Naive thymus-derived CD4-positive, alpha-beta T cell (primary cell): ENCODE results near the gene VMAC. TPM values are rescaled to one million over a fixed set of nuclear protein-coding genes. Genes with fewer than 3 reads are reported as not detected.
A peak's percentile ranks its signal among the peaks of the same experiment; 100 is the strongest.

Experiments used
- ATAC-seq: fragments of 150-1000 bp; cut with Tn5 transposase; 2 replicates; pipeline ENCODE4 v1.10.0; 2021; ENCODE audit warnings: mild to moderate bottlenecking, moderate library complexity
- CTCF ChIA-PET: fragments of 350-600 bp; sonication (Branson Sonifier 250); formaldehyde crosslinking; loops from one replicate; lab custom pipeline; 2021; ENCODE audit warnings: antibody characterized with exemption; lab: Charles Lee
- POLR2A ChIA-PET: fragments of 350-600 bp; sonication (Branson Sonifier 250); formaldehyde crosslinking; loops from one replicate; lab custom pipeline; 2021; ENCODE audit warnings: antibody characterized with exemption, inconsistent platforms; lab: Charles Lee
- DNase-seq, 9 donors: peaks; one replicate each; pipeline versions ENCODE4 v3.0.0 to v3.0.0-alpha.2; 2020 to 2022; ENCODE audit warnings: mixed read lengths in 1 of 9
- H3K27ac ChIP-seq: one replicate; pipeline ENCODE4 v1.7.0; 2013; ENCODE audit warnings: mild to moderate bottlenecking, low read depth, low read length, moderate library complexity
- H3K27me3 ChIP-seq, 2 donors: one replicate each; pipeline ENCODE4 v1.7.0; 2013; ENCODE audit warnings: low read length in 2 of 2, mild to moderate bottlenecking in 2 of 2, moderate library complexity in 2 of 2; ENCODE audit not compliant: control insufficient read depth in 2 of 2, insufficient read depth in 2 of 2
- H3K36me3 ChIP-seq, 3 experiments: 1 replicate in 2 of 3; 2 replicates in 1 of 3; pipeline ENCODE4 v1.7.0; 2013; ENCODE audit warnings: low read length in 3 of 3, mild to moderate bottlenecking in 3 of 3, moderate library complexity in 1 of 3; ENCODE audit not compliant: insufficient read depth in 3 of 3, control insufficient read depth in 2 of 3
- H3K4me1 ChIP-seq, 2 donors: one replicate each; pipeline ENCODE4 v1.7.0; 2013; ENCODE audit warnings: low read length in 2 of 2, mild to moderate bottlenecking in 2 of 2, moderate library complexity in 1 of 2; ENCODE audit not compliant: control insufficient read depth in 2 of 2, insufficient read depth in 2 of 2
- H3K4me3 ChIP-seq: 2 replicates; pipeline ENCODE4 v1.7.0; 2013; ENCODE audit warnings: mild to moderate bottlenecking, low read length
- H3K9me3 ChIP-seq, 3 experiments: 1 replicate in 2 of 3; 2 replicates in 1 of 3; pipeline ENCODE4 v1.7.0; 2013; ENCODE audit warnings: low read length in 3 of 3; ENCODE audit not compliant: control insufficient read depth in 2 of 3
- H3K27ac Mint-ChIP-seq, 9 donors: one replicate each; pipeline ENCODE4 v1.8.0; 2020 to 2022; ENCODE audit warnings: mixed read lengths in 9 of 9, mild to moderate bottlenecking in 8 of 9, moderate library complexity in 5 of 9, inconsistent platforms in 2 of 9
- H3K27me3 Mint-ChIP-seq, 5 donors: one replicate each; pipeline ENCODE4 v1.8.0; 2021 to 2022; ENCODE audit warnings: mixed read lengths in 5 of 5, mild to moderate bottlenecking in 1 of 5
- H3K36me3 Mint-ChIP-seq, 5 donors: one replicate each; pipeline ENCODE4 v1.8.0; 2020 to 2022; ENCODE audit warnings: mixed read lengths in 5 of 5, mild to moderate bottlenecking in 3 of 5, inconsistent platforms in 1 of 5
- H3K4me1 Mint-ChIP-seq, 7 donors: one replicate each; pipeline ENCODE4 v1.8.0; 2020 to 2022; ENCODE audit warnings: mixed read lengths in 7 of 7, mild to moderate bottlenecking in 3 of 7, inconsistent platforms in 1 of 7
- H3K4me3 Mint-ChIP-seq, 10 donors: one replicate each; pipeline ENCODE4 v1.8.0; 2020 to 2022; ENCODE audit warnings: mild to moderate bottlenecking in 10 of 10, mixed read lengths in 10 of 10, moderate library complexity in 6 of 10, inconsistent platforms in 2 of 10
- H3K9me3 Mint-ChIP-seq, 11 donors: one replicate each; pipeline ENCODE4 v1.8.0; 2020 to 2022; ENCODE audit warnings: mixed read lengths in 11 of 11, mild to moderate bottlenecking in 4 of 11, inconsistent platforms in 1 of 11, moderate library complexity in 1 of 11
- intact Hi-C, 2 donors: fragments of 100-400 bp; cut with micrococcal nuclease; formaldehyde crosslinking; loops; one replicate each; pipeline ENCODE4 v1.15.1; 2023
- polyA plus RNA-seq, 2 donors: library from polyadenylated mRNA; unstranded; fragments of 300-500 nt; fragmentation: Illumina TruSeq; gene quantifications; one replicate each; pipeline ENCODE4 v1.2.3, GENCODE V29; 2021
- total RNA-seq, 6 experiments: library from RNA in 5 of 6; stranded (reverse) in 5 of 6; gene quantifications; 1 replicate in 5 of 6; 2 replicates in 1 of 6; pipeline ENCODE4 v1.2.3 and lab custom pipeline; 2021 to 2026

VMAC gene
- total and polyA plus RNA-seq, 7 experiments from 2014 or later = 6.3 to 39.4 (median 24.3) TPM

DNA sequence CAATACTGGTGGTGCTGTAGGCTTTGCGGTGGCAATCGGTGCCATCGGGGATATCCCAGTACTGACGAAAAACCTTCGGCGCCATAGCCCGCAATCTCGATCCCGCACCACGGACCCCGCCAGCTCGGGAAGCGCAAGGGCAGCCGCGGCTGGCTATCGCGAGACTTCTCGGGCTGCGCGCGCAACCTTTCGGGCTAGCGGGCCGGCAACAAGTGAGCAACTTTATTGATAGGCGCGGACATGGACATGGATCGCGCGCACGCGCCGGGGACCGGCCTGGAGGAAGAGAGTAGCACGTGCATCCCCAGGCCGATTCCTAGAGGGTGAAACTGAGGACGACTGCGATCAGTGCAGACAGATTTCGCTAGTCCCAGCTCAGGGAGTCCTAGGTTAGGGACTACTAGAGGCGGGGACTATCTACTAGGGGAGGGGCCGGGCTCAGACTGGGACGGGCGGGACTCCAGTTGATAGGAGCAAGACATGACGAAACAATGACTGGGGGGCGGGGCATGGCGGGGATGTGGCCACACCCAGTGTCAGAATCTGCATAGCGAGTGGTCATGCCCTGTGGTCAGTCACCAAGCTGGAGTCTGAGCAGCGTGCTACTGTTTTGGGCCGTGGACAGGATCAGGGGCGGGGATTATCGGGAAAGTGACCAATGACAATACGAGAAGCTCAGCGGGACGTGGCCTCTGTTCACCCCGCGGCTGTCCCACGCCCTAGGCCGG lies 884 bp upstream of the VMAC start, which contains the start of gene NDUFA11:
Gene NDUFA11 (minus strand): TSS at position 167 of the 728 bp plus-strand sequence. CDS start 82 bp downstream, at position 85.
- Histone ChIP-seq H3K36me3 (peaks cover 0 to 16% (median 0%) of the 10 kb centered on the region in 3 experiments), H3K4me3 (peak within 1 kb of the TSS; percentile 84), H3K27me3 (no peaks in the 10 kb centered on the region), H3K4me1 (peaks cover 18 to 19% of the 10 kb centered on the region in 2 donors), H3K27ac (peak within 1 kb of the TSS; percentile 93), H3K9me3 (no peaks in the 10 kb centered on the region)
- ChIA-PET CTCF (interaction anchor here (0.9 to 2.4 kb wide), 4 partner anchors 45 to 100 kb away, joined by 4 to 8 read pairs (median 4); partner anchors contain the start of gene NRTN), POLR2A (interaction anchor here (0.8 to 6.0 kb wide), 22 partner anchors 9 to 1263 kb away, joined by 3 to 48 read pairs (median 6); partner anchors contain the start of genes CATSPERD, LONP1, RANBP3 and RPL36)
- ATAC-seq (peak; percentile 66), DNase-seq (peak; percentile 96 to 100 (median 98))
- Mint-ChIP-seq H3K4me1 (peaks cover 21 to 53% (median 30%) of the 10 kb centered on the region in 7 donors), H3K36me3 (peaks cover 3 to 8% (median 4%) of the 10 kb centered on the region in 5 donors), H3K4me3 (peak within 1 kb of the TSS; percentile 89 to 99 (median 96)), H3K27ac (peak within 1 kb of the TSS; percentile 96 to 100 (median 100)), H3K9me3 (no peaks in the 10 kb centered on the region), H3K27me3 (no peaks in the 10 kb centered on the region)
- intact Hi-C loops = loop anchor here (1.0 to 10.0 kb wide), 24 partner anchors 47 to 1631 kb away; partner anchors contain the start of genes CATSPERD (in 2 of the 2), GPR108 (in 2 of the 2), LONP1 (in 2 of the 2) and MICOS13 (in 2 of the 2)

DNA sequence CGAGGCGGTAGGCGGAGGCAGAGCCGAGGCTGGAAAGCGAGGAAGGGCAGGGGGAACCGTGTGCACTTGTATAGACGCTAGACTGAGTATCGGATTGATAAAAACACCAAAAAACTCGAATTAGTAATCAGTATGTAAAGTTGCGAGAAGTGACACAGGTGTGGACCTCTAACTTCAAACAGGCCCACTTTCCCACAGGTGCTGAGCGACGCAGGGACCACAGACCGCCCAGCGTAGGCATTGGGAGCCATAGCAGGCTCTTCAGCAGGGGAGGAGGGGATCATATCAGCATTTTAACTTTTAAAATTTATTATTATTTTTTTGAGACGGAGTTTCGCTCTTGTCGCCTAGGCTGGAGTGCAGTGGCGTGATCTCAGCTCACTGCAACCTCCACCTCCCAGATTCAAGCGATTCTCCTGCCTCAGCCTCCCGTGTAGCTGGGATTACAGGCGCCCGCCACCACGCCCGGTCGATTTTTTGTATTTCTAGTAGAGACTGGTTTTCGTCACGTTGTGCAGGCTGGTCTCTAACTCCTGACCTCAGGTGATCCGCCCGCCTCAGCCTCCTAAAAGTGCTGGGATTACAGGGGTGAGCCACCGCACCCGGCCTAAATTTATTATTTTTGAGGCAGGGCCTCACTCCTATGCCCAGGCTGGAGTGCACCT lies 574 bp downstream of the VMAC start:
- DNase-seq (peak in 1 of 9 donors; percentile 37), ATAC-seq (no peak)
- H3K9me3 Mint-ChIP-seq = no peaks in the 10 kb centered on the region
- Histone ChIP-seq H3K4me1 (peaks cover 18 to 19% of the 10 kb centered on the region in 2 donors), H3K27me3 (no peaks in the 10 kb centered on the region), H3K27ac (peak overlapping the region; percentile 84), H3K9me3 (no peaks in the 10 kb centered on the region), H3K36me3 (peaks cover 0 to 23% (median 4%) of the 10 kb centered on the region in 3 experiments), H3K4me3 (peak overlapping the region; percentile 89)
- no peaks in the 10 kb centered on the region for H3K27me3 Mint-ChIP-seq
- CTCF ChIA-PET = interaction anchor here (0.7 to 2.1 kb wide), 4 partner anchors 46 to 101 kb away, joined by 3 to 5 read pairs (median 3); no protein-coding TSS in a partner anchor
- POLR2A ChIA-PET = interaction anchor here (0.8 to 6.0 kb wide), 8 partner anchors 9 to 101 kb away, joined by 3 to 48 read pairs (median 12); partner anchors contain the start of gene CAPS
- H3K4me3 Mint-ChIP-seq = peak overlapping the region; percentile 89 to 99 (median 96)
- peaks cover 3 to 8% (median 4%) of the 10 kb centered on the region in 5 donors for H3K36me3 Mint-ChIP-seq
- H3K27ac Mint-ChIP-seq = peak overlapping the region; percentile 49 to 100 (median 88)
- intact Hi-C loops = loop anchor here (2.0 to 10.0 kb wide), 7 partner anchors 46 to 1630 kb away; partner anchors contain the start of genes GPR108 (in 1 of the 2), KHSRP (in 1 of the 2), PNPLA6 (in 1 of the 2) and ZNF557 (in 1 of the 2)
- H3K4me1 Mint-ChIP-seq = peaks cover 21 to 48% (median 26%) of the 10 kb centered on the region in 7 donors

DNA sequence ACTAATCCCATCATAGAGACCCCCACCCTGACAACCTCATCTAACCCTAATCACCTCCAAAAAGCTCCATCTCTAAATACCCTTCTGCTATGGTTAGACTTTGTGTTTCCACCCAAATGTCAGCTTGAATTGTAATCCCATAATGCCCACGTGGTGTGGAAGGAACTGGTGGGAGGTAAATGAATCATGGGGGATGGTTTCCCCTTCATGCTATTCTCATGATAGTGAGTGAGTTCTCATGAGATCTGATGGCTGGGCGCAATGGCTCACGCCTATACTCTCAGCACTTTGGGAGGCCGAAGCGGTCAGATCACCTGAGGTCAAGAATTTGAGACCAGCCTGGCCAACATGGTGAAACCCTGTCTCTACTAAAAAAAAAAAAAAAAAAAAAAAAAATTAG lies 2.6 kb downstream of the VMAC start:
- Histone ChIP-seq H3K27ac (no peak overlapping the region), H3K4me1 (peaks cover 18% of the 10 kb centered on the region in 2 donors), H3K27me3 (no peaks in the 10 kb centered on the region), H3K4me3 (no peak overlapping the region), H3K36me3 (peaks cover 0 to 28% (median 5%) of the 10 kb centered on the region in 3 experiments), H3K9me3 (no peaks in the 10 kb centered on the region)
- DNase-seq (peak in 1 of 9 donors; percentile 36), ATAC-seq (no peak)
- H3K27ac Mint-ChIP-seq = peak overlapping the region in 4 of 9 donors; percentile 25 to 77 (median 38)
- intact Hi-C loops = loop anchor here in 1 of 2 donors (10.0 kb wide), 1 partner anchor 1158 kb away; the partner anchor contains the start of gene ZNF557
- CTCF ChIA-PET = no interaction called here
- no peaks in the 10 kb centered on the region for H3K9me3 Mint-ChIP-seq
- H3K27me3 Mint-ChIP-seq = no peaks in the 10 kb centered on the region
- peaks cover 14 to 36% (median 18%) of the 10 kb centered on the region in 7 donors for H3K4me1 Mint-ChIP-seq
- POLR2A ChIA-PET = interaction anchor here (6.0 kb wide), 1 partner anchor 54 kb away, joined by 48 read pairs; no protein-coding TSS in a partner anchor
- peak overlapping the region in 9 of 10 donors; percentile 9 to 61 (median 43) for H3K4me3 Mint-ChIP-seq
- H3K36me3 Mint-ChIP-seq = peaks cover 3 to 6% (median 4%) of the 10 kb centered on the region in 5 donors

DNA sequence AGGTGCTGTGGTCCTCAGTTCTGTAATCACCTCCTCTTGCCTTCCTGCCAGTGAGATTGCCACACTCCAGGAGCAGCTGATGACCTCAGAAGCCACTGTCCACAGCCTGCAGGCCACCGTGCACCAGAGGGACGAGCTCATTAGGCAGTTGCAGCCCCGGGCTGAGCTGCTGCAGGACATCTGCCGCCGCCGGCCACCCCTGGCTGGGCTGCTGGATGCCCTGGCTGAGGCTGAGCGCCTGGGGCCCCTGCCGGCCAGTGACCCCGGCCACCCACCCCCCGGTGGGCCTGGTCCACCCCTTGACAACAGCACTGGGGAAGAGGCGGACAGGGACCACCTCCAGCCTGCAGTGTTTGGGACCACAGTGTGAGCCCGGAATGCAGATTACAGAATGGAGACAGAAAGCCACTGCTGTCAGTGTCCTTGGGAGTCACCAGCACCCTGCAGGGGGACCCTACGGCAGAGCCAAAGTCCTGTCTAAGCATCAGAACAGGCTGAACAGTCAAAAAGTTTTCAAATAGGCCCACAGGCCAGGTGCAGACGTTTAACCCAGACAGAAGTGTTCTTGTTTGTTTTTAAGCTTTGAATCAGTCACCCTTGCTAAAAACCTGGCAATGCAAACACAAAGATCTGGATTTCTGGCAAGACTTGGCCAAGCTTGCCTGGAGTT lies 4.2 kb downstream of the VMAC start:
- Histone ChIP-seq H3K9me3 (no peaks in the 10 kb centered on the region), H3K27ac (no peak overlapping the region), H3K4me3 (no peak overlapping the region), H3K27me3 (no peaks in the 10 kb centered on the region), H3K36me3 (peaks cover 0 to 23% (median 5%) of the 10 kb centered on the region in 3 experiments), H3K4me1 (peaks cover 10 to 11% of the 10 kb centered on the region in 2 donors)
- intact Hi-C loops = loop anchor here in 1 of 2 donors (10.0 kb wide), 1 partner anchor 1156 kb away; the partner anchor contains the start of gene ZNF557
- POLR2A ChIA-PET = no interaction called here
- Mint-ChIP-seq H3K27me3 (no peaks in the 10 kb centered on the region), H3K36me3 (peaks cover 0 to 4% (median 4%) of the 10 kb centered on the region in 5 donors), H3K27ac (peak overlapping the region in 1 of 9 donors; percentile 85), H3K4me3 (no peak overlapping the region), H3K9me3 (no peaks in the 10 kb centered on the region), H3K4me1 (peaks cover 6 to 27% (median 11%) of the 10 kb centered on the region in 7 donors)
- no peak for ATAC-seq
- CTCF ChIA-PET = no interaction called here
- no peak for DNase-seq

DNA sequence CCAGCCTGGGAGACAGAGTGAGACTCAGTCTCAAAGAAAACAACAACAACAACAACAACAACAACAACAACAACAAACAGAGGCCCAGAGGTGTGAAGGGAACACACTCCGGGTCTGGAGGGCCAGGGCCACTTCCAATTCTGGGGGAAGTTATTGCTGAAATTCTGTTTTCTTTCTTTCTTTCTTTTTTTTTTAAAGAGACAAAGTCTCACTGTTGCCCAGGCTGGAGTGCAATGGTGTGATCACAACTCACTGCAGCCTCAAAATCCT lies 5.9 kb downstream of the VMAC start:
- Histone ChIP-seq H3K27ac (no peak overlapping the region), H3K4me3 (no peak overlapping the region), H3K27me3 (no peaks in the 10 kb centered on the region), H3K36me3 (peaks cover 0 to 37% (median 5%) of the 10 kb centered on the region in 3 experiments), H3K9me3 (no peaks in the 10 kb centered on the region), H3K4me1 (peaks cover 4 to 9% of the 10 kb centered on the region in 2 donors)
- intact Hi-C loops = no loop called here
- Mint-ChIP-seq H3K27ac (peak overlapping the region in 1 of 9 donors; percentile 32), H3K27me3 (no peaks in the 10 kb centered on the region), H3K36me3 (peaks cover 0 to 4% (median 4%) of the 10 kb centered on the region in 5 donors), H3K4me1 (peaks cover 6 to 20% (median 11%) of the 10 kb centered on the region in 7 donors), H3K9me3 (no peaks in the 10 kb centered on the region), H3K4me3 (no peak overlapping the region)
- DNase-seq (no peak), ATAC-seq (no peak)
- ChIA-PET POLR2A (no interaction called here), CTCF (no interaction called here)
